HEK293T (cell line): Measurements from ENCODE around the gene CD7.

Source experiments
- FOXM1 ChIP-seq: fragments of 450-650 bp; IDR thresholded peaks from 2 replicates; pipeline ENCODE4 v1.6.1; 2017; ENCODE audit warnings: mild to moderate bottlenecking, borderline replicate concordance
- SP1 ChIP-seq: fragments of 450-650 bp; IDR thresholded peaks from 2 replicates; pipeline ENCODE4 v1.6.1; 2017
- SUZ12 ChIP-seq: fragments of 450-650 bp; IDR thresholded peaks from 2 replicates; pipeline ENCODE4 v1.6.1; 2016; ENCODE audit warnings: mild to moderate bottlenecking
- ZNF384 ChIP-seq: fragments of 450-650 bp; IDR thresholded peaks from 2 replicates; pipeline ENCODE4 v1.6.1; 2016

DNA sequence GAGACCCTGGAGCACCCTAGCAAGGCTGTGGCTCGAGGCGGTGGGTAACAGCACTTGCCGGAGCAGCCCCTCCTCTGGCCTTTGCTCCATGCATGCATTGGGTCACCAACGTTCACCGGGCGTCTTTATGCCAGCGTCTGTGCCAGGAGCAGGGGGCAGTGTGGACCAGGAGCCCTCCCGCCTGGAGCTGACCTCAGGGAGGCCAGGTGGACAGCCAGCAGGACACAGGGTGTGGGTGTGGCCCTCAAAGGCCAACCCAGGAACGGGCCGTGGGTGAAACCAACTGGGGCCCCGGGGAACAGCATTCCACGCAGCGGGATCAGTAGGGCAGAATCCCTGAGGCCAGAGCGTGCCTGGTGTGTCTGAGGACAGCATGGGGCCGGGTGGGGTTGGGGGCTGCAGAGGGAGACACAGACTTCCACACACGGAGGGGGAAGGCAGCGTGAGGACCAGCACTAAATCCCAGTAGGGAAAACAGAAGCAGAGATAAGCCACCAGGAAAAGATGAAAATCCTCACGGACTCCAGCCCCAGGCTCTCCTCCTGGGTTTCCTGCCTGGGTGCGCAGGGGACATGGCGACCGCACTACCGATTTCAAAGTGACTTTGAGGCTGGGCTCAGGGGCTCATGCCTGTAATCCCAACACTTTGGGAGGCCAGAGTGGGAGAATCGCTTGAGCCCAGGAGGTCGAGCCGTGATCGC, 2.9 kb upstream of the CD7 start:
- TF ChIP-seq ZNF384 (no peak), SUZ12 (no peak), FOXM1 (no peak), SP1 (no peak)
